ENCODE measurements around the gene CCNB2. TPM values are rescaled to one million over a fixed set of nuclear protein-coding genes. Genes with fewer than 3 reads are reported as not detected.

Gene CCNB2
- total and polyA plus RNA-seq, 2 donors (not counting 1 experiment from before 2014, with no cell fraction given) = 18.5 to 19.3 TPM

- DNase-seq (ENCODE audit: low read depth in 2 of 2) = no peak
- Histone ChIP-seq H3K27me3 (ENCODE audit: control insufficient read depth, insufficient read depth, low read length) (no peaks in the 10 kb centered on the region), H3K27ac (ENCODE audit: insufficient read depth, low read length) (no peak overlapping the region), H2AFZ (ENCODE audit: low read length) (no peak overlapping the region), H3K9me3 (ENCODE audit: control insufficient read depth, insufficient read depth, low read depth, low read length) (no peaks in the 10 kb centered on the region), H4K20me1 (ENCODE audit: control insufficient read depth, extremely low read depth, insufficient read depth, low read length) (no peaks in the 10 kb centered on the region), H3K79me2 (ENCODE audit: control insufficient read depth, insufficient read depth, low read length) (no peaks in the 10 kb centered on the region), H3K36me3 (ENCODE audit: control insufficient read depth, insufficient read depth, low read length) (peaks cover 18% of the 10 kb centered on the region), H3K4me3 (replicated peaks in 1 of 4; ENCODE audit: control extremely low read depth in 1 of 4, insufficient read depth in 1 of 4, low read depth in 3 of 4, low read length in 4 of 4) (no peak overlapping the region), H3K4me1 (ENCODE audit: control insufficient read depth, extremely low read depth, insufficient read depth, low read length) (no peaks in the 10 kb centered on the region), H3K9ac (ENCODE audit: insufficient read depth, low read length) (no peak overlapping the region), H3K4me2 (ENCODE audit: extremely low read depth, insufficient read depth, low read length) (no peak overlapping the region)
- TF ChIP-seq EZH2 (IDR thresholded peaks at IDR 0.05; ENCODE audit: low read length, missing control alignments) = no peak
- no peak for TF ChIP-seq CTCF (conservative IDR thresholded peaks at IDR 0.05 in 1 of 2, IDR thresholded peaks at IDR 0.05 in 1 of 2; ENCODE audit: low read depth in 1 of 2, low read length in 2 of 2)
Measured at GRCh38 chr15:59157840-59158700, 53.1 kb downstream of the CCNB2 start.

GRCh38 chr15:59158701-59159034 lies 53.7 kb downstream of the CCNB2 start:
- Histone ChIP-seq H3K9ac (ENCODE audit: insufficient read depth, low read length) (no peak overlapping the region), H4K20me1 (ENCODE audit: control insufficient read depth, extremely low read depth, insufficient read depth, low read length) (no peaks in the 10 kb centered on the region), H3K27ac (ENCODE audit: insufficient read depth, low read length) (no peak overlapping the region), H3K4me1 (ENCODE audit: control insufficient read depth, extremely low read depth, insufficient read depth, low read length) (no peaks in the 10 kb centered on the region), H3K36me3 (ENCODE audit: control insufficient read depth, insufficient read depth, low read length) (peaks cover 18% of the 10 kb centered on the region), H3K4me3 (replicated peaks in 1 of 4; ENCODE audit: control extremely low read depth in 1 of 4, insufficient read depth in 1 of 4, low read depth in 3 of 4, low read length in 4 of 4) (no peak overlapping the region), H2AFZ (ENCODE audit: low read length) (no peak overlapping the region), H3K79me2 (ENCODE audit: control insufficient read depth, insufficient read depth, low read length) (no peaks in the 10 kb centered on the region), H3K9me3 (ENCODE audit: control insufficient read depth, insufficient read depth, low read depth, low read length) (no peaks in the 10 kb centered on the region), H3K27me3 (ENCODE audit: control insufficient read depth, insufficient read depth, low read length) (no peaks in the 10 kb centered on the region), H3K4me2 (ENCODE audit: extremely low read depth, insufficient read depth, low read length) (no peak overlapping the region)
- TF ChIP-seq EZH2 (IDR thresholded peaks at IDR 0.05; ENCODE audit: low read length, missing control alignments) = no peak
- TF ChIP-seq CTCF (conservative IDR thresholded peaks at IDR 0.05 in 1 of 2, IDR thresholded peaks at IDR 0.05 in 1 of 2; ENCODE audit: low read depth in 1 of 2, low read length in 2 of 2) = no peak
- DNase-seq (ENCODE audit: low read depth in 2 of 2) = no peak

- no peak for TF ChIP-seq CTCF (conservative IDR thresholded peaks at IDR 0.05 in 1 of 2, IDR thresholded peaks at IDR 0.05 in 1 of 2; ENCODE audit: low read depth in 1 of 2, low read length in 2 of 2)
- TF ChIP-seq EZH2 (IDR thresholded peaks at IDR 0.05; ENCODE audit: low read length, missing control alignments) = no peak
- no peak for DNase-seq (ENCODE audit: low read depth in 2 of 2)
- H3K9me3 ChIP-seq (ENCODE audit: control insufficient read depth, insufficient read depth, low read depth, low read length) = no peaks in the 10 kb centered on the region
- H3K36me3 ChIP-seq (ENCODE audit: control insufficient read depth, insufficient read depth, low read length) = peaks cover 18% of the 10 kb centered on the region
- H3K4me2 ChIP-seq (ENCODE audit: extremely low read depth, insufficient read depth, low read length) = no peak overlapping the region
- H3K79me2 ChIP-seq (ENCODE audit: control insufficient read depth, insufficient read depth, low read length) = no peaks in the 10 kb centered on the region
- H3K9ac ChIP-seq (ENCODE audit: insufficient read depth, low read length) = no peak overlapping the region
- H2AFZ ChIP-seq (ENCODE audit: low read length) = no peak overlapping the region
- H3K4me1 ChIP-seq (ENCODE audit: control insufficient read depth, extremely low read depth, insufficient read depth, low read length) = no peaks in the 10 kb centered on the region
- H3K4me3 ChIP-seq (replicated peaks in 1 of 4; ENCODE audit: control extremely low read depth in 1 of 4, insufficient read depth in 1 of 4, low read depth in 3 of 4, low read length in 4 of 4) = no peak overlapping the region
- no peaks in the 10 kb centered on the region for H4K20me1 ChIP-seq (ENCODE audit: control insufficient read depth, extremely low read depth, insufficient read depth, low read length)
- no peak overlapping the region for H3K27ac ChIP-seq (ENCODE audit: insufficient read depth, low read length)
- no peaks in the 10 kb centered on the region for H3K27me3 ChIP-seq (ENCODE audit: control insufficient read depth, insufficient read depth, low read length)
Measured at GRCh38 chr15:59159210-59159609, 54.3 kb downstream of the CCNB2 start.
